ENCODE measurements around the gene RASL11A. TPM values are rescaled to one million over a fixed set of nuclear protein-coding genes. Genes with fewer than 3 reads are reported as not detected.
A peak's percentile ranks its signal among the peaks of the same experiment; 100 is the strongest.
"Not testable (repeated sequence)": the region's sequence is repeated elsewhere in the genome, so short reads cannot be mapped to it uniquely, and the experiment has no call there.

RASL11A gene, protein sequence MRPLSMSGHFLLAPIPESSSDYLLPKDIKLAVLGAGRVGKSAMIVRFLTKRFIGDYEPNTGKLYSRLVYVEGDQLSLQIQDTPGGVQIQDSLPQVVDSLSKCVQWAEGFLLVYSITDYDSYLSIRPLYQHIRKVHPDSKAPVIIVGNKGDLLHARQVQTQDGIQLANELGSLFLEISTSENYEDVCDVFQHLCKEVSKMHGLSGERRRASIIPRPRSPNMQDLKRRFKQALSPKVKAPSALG
- total RNA-seq (2014; rRNA removed; shearing (Covaris generic)) = 0.75 and 1.1 TPM in 2 replicates

DNA sequence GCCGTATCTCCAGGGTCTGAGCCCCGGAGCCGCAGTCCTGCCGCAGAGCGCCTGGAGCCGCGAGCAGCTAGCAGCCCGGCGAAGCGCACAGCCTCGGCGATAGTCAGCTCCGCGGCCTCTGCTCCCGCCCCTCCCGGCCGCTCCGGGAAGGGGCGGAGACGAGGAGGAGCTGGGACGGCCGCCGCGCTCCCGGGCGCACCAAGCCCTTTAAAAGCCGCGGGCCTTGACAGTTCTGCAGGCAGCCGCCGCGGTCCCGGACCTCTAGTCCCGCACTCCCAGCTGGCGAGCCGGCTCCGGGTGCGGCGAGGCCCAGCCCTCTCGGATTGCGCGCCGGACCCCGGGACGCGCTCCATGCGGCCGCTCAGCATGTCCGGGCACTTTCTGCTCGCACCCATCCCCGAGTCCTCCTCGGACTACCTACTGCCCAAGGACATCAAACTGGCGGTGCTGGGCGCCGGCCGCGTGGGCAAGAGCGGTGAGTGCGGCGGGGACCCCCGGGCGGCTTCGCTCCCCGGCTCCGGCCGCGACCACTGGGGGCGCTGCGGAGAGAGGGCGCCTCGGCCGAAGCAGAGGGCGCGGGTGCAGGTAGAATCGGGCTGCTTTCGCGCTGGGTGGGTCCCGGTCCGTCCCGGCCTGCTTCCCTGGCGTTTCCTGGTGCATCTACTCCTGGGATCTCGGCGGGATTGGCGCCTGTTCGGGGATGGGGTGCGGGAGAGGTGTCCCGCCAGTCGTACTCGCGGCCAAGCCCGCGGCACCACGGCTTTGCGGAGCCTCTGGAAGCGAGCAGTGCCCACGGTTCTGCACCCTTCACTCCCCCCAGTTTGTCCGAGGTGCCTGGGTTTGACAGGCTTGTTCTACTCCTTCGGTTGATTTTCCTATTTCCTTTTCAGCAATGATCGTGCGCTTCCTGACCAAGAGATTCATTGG, at the start of gene RASL11A:
Gene RASL11A (plus strand): TSS at position 237 of the 927 bp plus-strand sequence. CDS start 115 bp downstream, at position 352.
- Histone ChIP-seq H3K4me3 (peak within 1 kb of the TSS; percentile 57), H3K27me3 (no peaks in the 10 kb centered on the region), H3K4me1 (no peaks in the 10 kb centered on the region), H3K36me3 (no peaks in the 10 kb centered on the region), H3K27ac (no peak within 1 kb of the TSS), H3K9me3 (replicated peaks) (no peaks in the 10 kb centered on the region)
- peak; percentile 71 to 81 for DNase-seq

DNA sequence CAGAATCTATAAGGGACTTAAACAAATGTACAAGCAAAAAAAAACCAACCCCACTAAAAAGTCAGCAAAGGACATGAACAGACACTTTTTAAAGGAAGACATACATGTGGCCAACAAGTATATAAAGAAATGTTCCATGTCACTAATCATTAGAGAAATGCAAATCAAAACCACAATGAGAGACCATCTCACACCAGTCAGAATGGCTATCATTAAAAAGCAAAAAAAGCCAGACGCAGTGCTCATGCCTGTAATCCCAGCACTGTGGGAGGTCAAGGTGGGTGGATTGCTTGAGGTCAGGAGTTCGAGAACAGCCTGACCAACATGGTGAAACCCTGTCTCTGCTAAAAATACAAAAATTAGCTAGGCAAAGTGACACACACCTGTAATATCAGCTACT, 48.5 kb upstream of the RASL11A start:
- H3K9me3 ChIP-seq (replicated peaks); DNase-seq; H3K4me3 ChIP-seq; H3K4me1 ChIP-seq; H3K27ac ChIP-seq; H3K27me3 ChIP-seq; H3K36me3 ChIP-seq: not testable (repeated sequence)

DNA sequence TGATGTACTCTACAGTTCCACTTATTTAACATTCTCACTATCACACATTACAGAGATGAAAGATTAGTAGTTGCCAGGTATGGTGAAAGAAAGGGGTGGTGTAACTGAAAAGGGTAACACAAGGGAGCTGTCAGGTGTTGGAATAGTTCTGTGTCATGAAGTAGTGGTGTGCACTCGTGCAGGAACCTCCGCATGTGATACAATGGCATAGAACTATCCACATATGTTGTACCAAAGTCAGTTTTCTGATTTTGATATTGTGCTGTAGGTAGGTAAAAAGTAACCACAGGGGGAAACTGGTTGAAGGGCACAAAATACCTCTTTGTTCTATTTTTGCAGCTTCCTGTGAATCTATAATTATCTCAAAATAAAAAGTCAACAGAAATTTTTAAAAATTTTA, 43.6 kb upstream of the RASL11A start:
- Histone ChIP-seq H3K27ac (no peak overlapping the region), H3K36me3 (no peaks in the 10 kb centered on the region), H3K9me3 (replicated peaks) (0 out of 2 replicates have a peak, but pooled peaks cover 4% of the 10 kb centered on the region), H3K4me1 (no peaks in the 10 kb centered on the region), H3K27me3 (peaks cover 2% of the 10 kb centered on the region; the same call in 1 of the 2 replicates), H3K4me3 (no peak overlapping the region)
- no peak for DNase-seq

DNA sequence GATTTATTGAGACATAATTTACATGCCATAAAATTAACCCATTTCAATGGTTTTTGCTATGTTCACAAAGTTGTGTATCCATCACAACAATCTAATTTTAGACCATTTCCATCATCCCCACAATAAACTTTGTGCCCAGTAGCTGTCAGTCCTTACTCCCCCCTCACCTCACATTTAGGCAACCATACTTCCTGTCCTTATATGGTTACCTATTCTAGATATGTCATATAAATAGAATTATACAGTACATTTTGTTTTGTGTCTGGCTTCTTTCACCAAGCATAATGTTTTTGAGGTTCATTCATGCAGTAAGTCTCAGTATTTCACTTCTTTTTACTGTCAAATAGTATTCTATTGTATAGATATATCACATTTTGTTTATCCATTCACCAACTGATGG, 42.5 kb upstream of the RASL11A start:
- Histone ChIP-seq H3K27me3 (peaks cover 2% of the 10 kb centered on the region; the same call in 1 of the 2 replicates), H3K9me3 (replicated peaks) (0 out of 2 replicates have a peak, but pooled peaks cover 4% of the 10 kb centered on the region), H3K27ac (no peak overlapping the region), H3K36me3 (no peaks in the 10 kb centered on the region), H3K4me3 (no peak overlapping the region), H3K4me1 (no peaks in the 10 kb centered on the region)
- DNase-seq = no peak

DNA sequence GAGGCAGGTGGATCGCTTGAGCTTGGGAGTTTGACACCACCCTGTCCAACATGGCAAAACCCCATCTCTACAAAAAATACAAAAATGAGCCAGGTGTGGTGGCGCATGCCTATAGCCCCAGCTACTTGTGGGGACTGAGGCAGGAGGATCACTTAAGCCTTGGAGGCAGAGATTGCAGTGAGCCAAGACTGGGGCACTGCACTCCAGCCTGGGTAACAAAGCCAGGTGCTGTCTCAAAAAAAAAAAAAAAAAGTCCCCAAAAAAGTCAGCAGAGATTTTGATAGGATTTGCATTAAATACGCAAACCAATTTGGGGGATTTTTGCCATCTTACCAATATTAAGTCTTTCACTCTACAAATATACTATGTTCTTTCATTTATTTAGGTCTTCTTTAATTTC, 41.0 kb upstream of the RASL11A start:
- no peaks in the 10 kb centered on the region for H3K36me3 ChIP-seq
- DNase-seq = no peak
- peaks cover 2% of the 10 kb centered on the region; the same call in 1 of the 2 replicates for H3K27me3 ChIP-seq
- no peak overlapping the region for H3K27ac ChIP-seq
- no peaks in the 10 kb centered on the region for H3K4me1 ChIP-seq
- H3K4me3 ChIP-seq = no peak overlapping the region
- 0 out of 2 replicates have a peak, but pooled peaks cover 4% of the 10 kb centered on the region for H3K9me3 ChIP-seq (replicated peaks)

DNA sequence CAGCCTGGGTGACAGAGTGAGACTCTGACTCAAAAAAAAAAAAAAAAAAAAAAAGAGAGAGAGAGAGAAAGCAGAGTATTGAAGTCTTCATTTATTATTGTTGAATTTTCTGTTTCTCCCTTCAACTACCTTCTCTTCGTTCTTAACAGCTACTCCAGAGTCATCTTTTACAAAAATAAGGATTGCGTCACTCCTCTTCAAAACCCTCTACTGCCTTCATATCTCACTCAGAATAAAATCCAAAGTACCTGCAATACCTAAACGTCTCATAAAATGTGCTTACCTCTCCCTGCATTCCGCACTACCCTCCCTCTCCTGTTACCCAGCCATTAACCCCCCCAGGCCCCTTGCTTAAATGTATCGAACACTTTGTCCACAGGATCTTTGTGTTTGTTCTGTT, 36.7 kb upstream of the RASL11A start:
- no peak for DNase-seq
- Histone ChIP-seq H3K4me1 (no peaks in the 10 kb centered on the region), H3K36me3 (no peaks in the 10 kb centered on the region), H3K27ac (no peak overlapping the region), H3K9me3 (replicated peaks) (0 out of 2 replicates have a peak, but pooled peaks cover 4% of the 10 kb centered on the region), H3K27me3 (peaks cover 8% of the 10 kb centered on the region; the same call in 1 of the 2 replicates), H3K4me3 (no peak overlapping the region)

DNA sequence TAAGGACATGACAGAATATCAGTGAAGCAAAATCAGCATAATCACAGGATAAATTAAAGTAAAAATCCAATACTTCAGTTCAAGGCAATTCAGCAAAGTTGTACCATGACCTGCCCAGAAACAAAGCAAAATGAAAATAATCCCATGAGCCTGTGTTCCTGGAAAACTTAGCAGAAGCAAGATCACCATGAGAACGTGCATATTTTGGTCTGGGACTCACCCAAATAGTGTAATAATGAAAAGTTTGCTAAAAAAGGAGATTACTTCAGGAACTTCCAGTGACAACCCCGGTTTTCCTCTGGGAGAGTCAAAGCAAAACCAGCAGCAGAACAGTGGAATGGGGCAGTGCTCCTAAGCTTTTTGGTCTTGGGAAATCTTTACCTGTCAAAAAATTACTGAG, 34.2 kb upstream of the RASL11A start:
- Histone ChIP-seq H3K27ac (no peak overlapping the region), H3K27me3 (0 out of 2 replicates have a peak, but pooled peaks cover 5% of the 10 kb centered on the region), H3K9me3 (replicated peaks) (0 out of 2 replicates have a peak, but pooled peaks cover 4% of the 10 kb centered on the region), H3K36me3 (no peaks in the 10 kb centered on the region), H3K4me1 (no peaks in the 10 kb centered on the region), H3K4me3 (no peak overlapping the region)
- DNase-seq = no peak

DNA sequence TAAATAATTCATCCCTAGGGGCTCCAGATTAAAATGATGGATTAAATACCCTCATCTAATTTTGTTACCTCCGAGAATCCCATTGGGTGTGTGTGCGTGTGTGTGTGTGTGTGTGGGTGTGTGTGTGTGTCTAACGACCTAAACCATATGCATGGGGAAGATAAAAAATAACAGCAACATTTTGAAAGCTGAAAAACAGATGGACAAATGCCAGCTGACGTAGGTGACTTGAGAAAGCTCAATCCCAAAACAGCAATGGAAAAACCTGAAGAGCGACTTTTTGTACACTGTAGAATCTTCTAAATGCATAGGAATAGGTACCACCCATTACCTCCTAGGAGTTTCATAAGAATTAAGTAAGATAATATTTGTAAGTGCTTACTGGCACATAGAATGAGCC, 27.9 kb upstream of the RASL11A start:
- H3K36me3 ChIP-seq = no peaks in the 10 kb centered on the region
- H3K9me3 ChIP-seq (replicated peaks) = no peaks in the 10 kb centered on the region
- no peak for DNase-seq
- no peaks in the 10 kb centered on the region for H3K4me1 ChIP-seq
- no peak overlapping the region for H3K27ac ChIP-seq
- no peaks in the 10 kb centered on the region for H3K27me3 ChIP-seq
- H3K4me3 ChIP-seq = no peak overlapping the region

DNA sequence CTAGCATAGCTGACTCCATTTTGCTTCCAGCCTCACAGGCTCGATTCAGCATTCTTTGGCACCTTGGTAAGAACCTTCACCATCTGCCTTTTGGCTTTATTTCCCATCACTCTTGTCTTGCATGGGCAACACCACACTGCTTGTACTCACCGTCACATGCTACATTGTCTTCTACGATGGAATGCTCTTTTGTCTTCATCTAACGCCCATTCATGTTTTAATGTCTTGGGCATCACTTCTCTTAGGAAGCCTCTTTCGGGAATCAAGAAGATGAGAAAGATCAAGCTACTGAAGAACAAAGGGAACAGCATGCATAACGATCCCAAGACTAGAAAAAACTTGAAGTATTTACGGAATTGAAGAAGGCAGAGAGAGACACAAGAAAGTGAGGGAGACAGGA, 25.0 kb upstream of the RASL11A start:
- Histone ChIP-seq H3K4me3 (no peak overlapping the region), H3K9me3 (replicated peaks) (no peaks in the 10 kb centered on the region), H3K36me3 (no peaks in the 10 kb centered on the region), H3K4me1 (no peaks in the 10 kb centered on the region), H3K27ac (no peak overlapping the region), H3K27me3 (no peaks in the 10 kb centered on the region)
- no peak for DNase-seq

DNA sequence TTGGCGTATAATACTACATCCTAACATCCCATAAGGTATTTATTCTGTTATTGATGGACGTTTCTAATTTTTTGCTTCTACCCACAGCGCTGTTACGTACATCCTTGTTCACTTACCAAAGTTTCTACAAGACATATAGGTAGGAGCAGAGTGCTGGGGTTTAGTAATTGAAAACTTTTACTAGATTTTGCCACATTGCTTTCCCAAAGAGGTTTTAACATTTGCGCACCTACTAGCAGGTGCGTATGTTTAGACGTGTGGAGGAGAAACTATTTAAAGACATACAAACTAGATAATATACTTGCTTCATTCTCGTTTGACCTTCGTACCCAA, 19.8 kb upstream of the RASL11A start:
- Histone ChIP-seq H3K4me1 (peaks cover 8% of the 10 kb centered on the region), H3K4me3 (peak overlapping the region; percentile 96), H3K27ac (peak overlapping the region; percentile 99), H3K36me3 (peaks cover 41% of the 10 kb centered on the region), H3K27me3 (no peaks in the 10 kb centered on the region), H3K9me3 (replicated peaks) (no peaks in the 10 kb centered on the region)
- DNase-seq = no peak

DNA sequence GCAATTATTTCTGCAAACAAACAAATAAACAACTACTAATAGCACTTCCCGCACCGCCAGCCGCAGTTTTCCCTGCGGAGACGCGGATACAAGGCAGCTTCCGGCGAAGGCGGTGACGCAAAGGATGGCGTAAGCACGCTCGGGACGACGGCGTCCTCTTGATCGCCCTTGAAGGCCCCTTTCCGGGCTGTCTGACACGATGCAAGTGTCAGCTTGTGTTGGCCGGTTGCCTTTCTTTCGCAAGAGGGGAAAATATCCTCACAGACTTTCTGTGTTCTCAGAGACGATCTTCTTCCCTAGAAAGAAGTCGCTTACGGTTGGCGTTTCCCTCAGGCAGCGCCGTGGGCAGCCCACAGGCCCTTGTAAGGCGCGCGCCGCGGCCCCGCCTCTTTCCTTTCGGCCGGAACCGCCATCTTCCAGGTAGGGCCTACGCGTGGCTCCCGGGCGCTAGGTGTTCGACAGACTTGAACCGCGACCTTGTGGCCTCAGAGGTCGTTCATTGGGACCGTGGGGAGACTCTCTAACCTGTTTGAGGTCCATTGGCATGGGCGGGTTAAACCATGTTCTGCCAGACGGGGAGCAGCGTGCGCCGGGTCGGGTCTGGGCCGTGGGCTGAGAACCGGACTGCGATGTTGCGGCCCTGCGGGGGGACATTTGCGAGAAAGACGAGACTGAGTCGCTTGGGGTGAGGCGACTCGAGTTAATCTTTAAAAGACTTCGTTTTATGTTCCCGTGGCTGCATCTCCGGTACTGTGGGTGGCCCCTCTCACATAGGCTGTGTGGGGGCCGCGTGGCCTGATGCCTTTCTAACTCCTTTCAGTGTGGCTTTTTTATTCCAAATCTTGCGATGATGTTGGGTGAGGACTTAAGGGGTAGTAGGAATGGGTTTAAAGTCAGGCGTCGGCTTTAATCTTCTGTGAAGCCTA, 19.2 kb upstream of the RASL11A start, which contains the start of gene RPL21:
Gene RPL21 (plus strand): TSS at position 393 of the 926 bp plus-strand sequence. CDS start 2,219 bp downstream, outside the sequence.
- peaks cover 47% of the 10 kb centered on the region for H3K36me3 ChIP-seq
- peak within 1 kb of the TSS; percentile 96 for H3K4me3 ChIP-seq
- H3K9me3 ChIP-seq (replicated peaks) = no peaks in the 10 kb centered on the region
- no peaks in the 10 kb centered on the region for H3K27me3 ChIP-seq
- peaks cover 8% of the 10 kb centered on the region for H3K4me1 ChIP-seq
- H3K27ac ChIP-seq = peak within 1 kb of the TSS; percentile 99
- peak; percentile 95 to 98 for DNase-seq

DNA sequence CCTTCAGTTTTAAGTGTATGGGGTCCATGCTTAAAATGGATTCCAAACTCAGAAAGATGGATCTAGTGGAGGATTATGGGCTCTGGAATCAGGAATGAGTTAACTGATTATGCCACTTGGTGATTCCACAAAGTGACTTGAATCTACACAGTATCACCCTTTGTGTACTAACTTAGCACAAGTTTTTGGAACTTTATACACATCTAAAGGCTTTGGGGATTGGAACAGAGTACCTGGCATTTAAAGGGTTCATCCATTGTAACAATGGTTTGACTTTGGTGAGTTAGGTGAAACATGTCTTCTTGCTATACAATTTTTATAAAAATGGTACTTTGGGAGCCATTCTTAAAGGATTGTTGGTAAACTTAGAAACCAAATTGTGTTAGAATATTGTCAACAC, 18.2 kb upstream of the RASL11A start:
- Histone ChIP-seq H3K27ac (peak overlapping the region; percentile 99), H3K36me3 (peaks cover 58% of the 10 kb centered on the region)

DNA sequence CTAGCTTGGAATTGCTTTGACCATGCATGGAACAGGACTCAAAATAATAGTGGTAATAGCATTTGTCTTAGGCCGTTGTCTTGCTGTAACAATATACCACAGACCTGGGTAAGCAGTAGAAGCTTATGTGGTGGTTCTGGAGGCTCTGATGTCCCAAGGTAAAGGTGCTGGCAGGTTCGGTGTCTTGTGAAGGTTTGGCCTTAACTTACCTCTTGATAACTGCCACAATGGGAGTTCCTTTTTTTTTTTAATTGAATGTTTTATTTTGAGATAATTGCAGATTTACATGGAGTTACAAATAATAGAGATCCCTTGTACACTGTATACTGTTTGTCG, 13.4 kb upstream of the RASL11A start:
- H3K4me1 ChIP-seq = peaks cover 14% of the 10 kb centered on the region
- H3K36me3 ChIP-seq = peaks cover 91% of the 10 kb centered on the region
- H3K27me3 ChIP-seq = no peaks in the 10 kb centered on the region
- no peaks in the 10 kb centered on the region for H3K9me3 ChIP-seq (replicated peaks)
- no peak overlapping the region for H3K27ac ChIP-seq
- H3K4me3 ChIP-seq = no peak overlapping the region
- DNase-seq = no peak

More for the DNA sequence above, 18.2 kb upstream of the RASL11A start:
- Histone ChIP-seq H3K4me3 (peak overlapping the region; percentile 96), H3K27me3 (no peaks in the 10 kb centered on the region), H3K9me3 (replicated peaks) (no peaks in the 10 kb centered on the region), H3K4me1 (peaks cover 8% of the 10 kb centered on the region)
- DNase-seq = no peak

DNA sequence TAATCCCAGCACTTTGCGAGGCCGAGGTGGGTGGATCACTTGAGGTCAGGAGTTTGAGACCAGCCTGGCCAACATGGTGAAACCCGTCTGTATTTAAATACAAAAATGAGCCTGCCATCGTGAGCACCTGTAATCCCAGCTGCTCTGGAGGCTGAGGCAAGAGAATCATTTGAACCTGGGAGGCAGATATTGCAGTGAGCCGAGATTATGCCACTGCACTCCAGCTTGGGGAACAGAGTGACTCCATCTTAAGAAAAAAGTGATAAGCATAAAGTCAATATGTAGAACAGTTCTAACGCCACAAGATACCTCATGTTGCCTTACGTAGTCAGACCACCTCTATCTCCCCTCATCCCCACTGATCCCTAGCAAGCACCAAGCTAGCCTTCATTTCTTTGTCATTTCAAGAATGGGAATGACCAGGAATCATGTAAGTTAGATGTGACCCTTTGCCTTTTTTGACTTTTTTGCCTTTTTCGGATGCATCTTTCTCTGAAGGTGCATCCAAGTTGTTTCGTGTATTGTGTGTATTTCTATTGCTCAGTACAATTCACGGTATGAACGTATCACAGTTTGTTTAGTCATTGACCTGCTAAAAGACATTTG, 12.9 kb upstream of the RASL11A start:
- no peak for DNase-seq
- no peaks in the 10 kb centered on the region for H3K9me3 ChIP-seq (replicated peaks)
- H3K27ac ChIP-seq = no peak overlapping the region
- no peaks in the 10 kb centered on the region for H3K27me3 ChIP-seq
- H3K4me1 ChIP-seq = peaks cover 14% of the 10 kb centered on the region
- H3K36me3 ChIP-seq = peaks cover 86% of the 10 kb centered on the region
- no peak overlapping the region for H3K4me3 ChIP-seq
